Fibroblast of lung (primary cell): Measurements from ENCODE around the gene NIFK.
"Not testable (repeated sequence)": the region's sequence is repeated elsewhere in the genome, so short reads cannot be mapped to it uniquely, and the experiment has no call there.

ENCODE experiments used
- CTCF ChIP-seq, 2 donors: IDR thresholded peaks in 1 of 2; conservative IDR thresholded peaks in 1 of 2; 1 replicate in 1 of 2; 2 replicates in 1 of 2; pipeline ENCODE4 v1.5.1; 2011 to 2012; ENCODE audit warnings: low read length in 2 of 2, control low read depth in 1 of 2, inconsistent platforms in 1 of 2, low read depth in 1 of 2, mild to moderate bottlenecking in 1 of 2
- EZH2 ChIP-seq: IDR thresholded peaks from 2 replicates; pipeline ENCODE4 v1.5.1; 2012; ENCODE audit warnings: low read length, control low read depth, mild to moderate bottlenecking; ENCODE audit errors: missing control alignments

DNA sequence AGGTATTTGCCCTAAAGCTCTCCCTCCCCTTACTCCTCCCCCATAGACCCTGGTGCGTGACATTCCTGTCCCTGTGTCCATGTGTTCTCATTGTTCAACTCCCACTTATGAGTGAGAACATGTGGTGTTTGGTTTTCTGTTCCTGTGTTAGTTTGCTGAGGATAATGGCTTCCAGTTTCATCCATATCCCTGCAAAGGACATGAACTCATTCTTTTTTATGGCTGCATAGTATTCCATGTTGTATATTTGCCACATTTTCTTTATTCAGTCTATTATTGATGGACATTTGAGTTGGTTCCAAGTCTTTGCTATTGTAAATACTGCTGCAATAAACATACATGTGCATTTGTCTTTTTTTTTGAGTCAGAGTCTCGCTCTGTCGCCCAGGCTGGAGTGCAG lies 46.1 kb downstream of the NIFK start:
- not testable (repeated sequence) for TF ChIP-seq CTCF (conservative IDR thresholded peaks at IDR 0.05 in 1 of 2, IDR thresholded peaks at IDR 0.05 in 1 of 2; ENCODE audit: low read depth in 1 of 2, low read length in 2 of 2); EZH2
